GM21367 (cell line): ENCODE measurements around the gene TTLL3.
"Not testable (repeated sequence)": the region's sequence is repeated elsewhere in the genome, so short reads cannot be mapped to it uniquely, and the experiment has no call there.

Experiments
- ATAC-seq: cut with Tn5 transposase; IDR thresholded peaks from one replicate; pipeline ENCODE4 v1.9.1; 2021; ENCODE audit not compliant: unreplicated experiment

Gene TTLL3

GRCh38 chr3:9864200-9864927 is 54.3 kb downstream of the TTLL3 start:
- ATAC-seq, result no peak

DNA sequence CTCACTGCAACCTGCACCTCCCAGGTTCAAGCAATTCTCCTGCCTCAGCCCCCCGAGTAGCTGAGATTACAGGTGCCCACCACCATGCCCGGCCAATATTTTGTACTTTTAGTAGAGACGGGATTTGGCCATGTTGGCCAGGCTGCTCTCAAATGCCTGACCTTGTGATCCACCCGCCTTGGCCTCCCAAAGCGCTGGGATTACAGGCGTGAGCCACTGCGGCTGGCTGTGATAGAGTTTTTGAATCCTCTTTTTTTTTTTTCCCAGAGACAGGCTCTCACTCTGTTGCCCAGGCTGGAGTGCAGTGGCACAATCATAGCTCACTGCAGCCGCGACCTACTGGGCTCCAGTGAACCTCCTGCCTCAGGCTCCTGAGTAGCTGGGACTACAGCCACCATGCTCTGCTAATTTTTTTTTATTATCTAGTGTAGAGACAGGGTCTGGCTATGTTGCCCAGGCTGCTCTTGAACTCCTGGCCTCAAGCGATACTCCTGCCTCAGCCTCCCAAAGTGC is 55.1 kb downstream of the TTLL3 start:
- not testable (repeated sequence) for ATAC-seq

DNA sequence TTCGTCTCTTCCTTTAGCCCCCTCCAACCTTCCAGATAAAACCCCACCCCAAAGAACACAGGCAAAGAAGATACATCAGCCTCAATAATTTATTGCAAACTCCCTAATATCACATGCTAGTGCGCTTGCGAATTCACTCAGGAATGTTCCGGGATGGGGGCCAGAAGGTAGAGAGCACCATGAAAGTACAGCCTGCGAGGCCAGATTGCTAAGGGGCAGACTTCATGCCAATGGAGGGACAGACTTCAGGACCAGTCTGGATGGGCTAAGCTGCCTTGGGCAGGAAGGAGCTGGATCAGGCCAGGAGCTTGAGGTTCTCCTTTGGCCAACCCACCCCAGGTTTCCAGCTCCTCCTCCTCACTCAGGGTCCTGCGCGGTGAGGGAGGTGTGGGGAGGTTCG is 56.6 kb downstream of the TTLL3 start:
- no peak for ATAC-seq

- no peak for ATAC-seq
Measured at GRCh38 chr3:9867106-9867505, 57.0 kb downstream of the TTLL3 start.

- ATAC-seq, result no peak
Measured at GRCh38 chr3:9869955-9870354, 59.9 kb downstream of the TTLL3 start.

DNA sequence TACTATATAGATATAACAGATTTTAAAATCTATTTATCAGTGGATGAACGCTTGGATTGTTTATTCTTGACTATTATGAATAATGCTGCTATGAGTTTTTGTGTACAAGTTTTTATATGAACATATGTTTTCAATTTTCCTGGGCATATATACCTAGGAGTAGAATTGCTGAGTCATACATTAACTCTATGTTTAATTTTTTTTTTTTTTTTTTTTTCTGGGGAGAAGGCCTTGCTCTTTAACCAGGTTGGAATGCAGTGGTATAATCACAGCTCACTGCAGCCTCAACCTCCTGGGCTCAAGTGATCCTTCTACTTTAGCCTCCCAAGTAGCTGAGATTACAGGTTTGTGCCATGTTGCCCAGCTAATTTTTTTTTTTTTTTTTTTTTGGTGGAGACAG is 60.9 kb downstream of the TTLL3 start:
- no peak for ATAC-seq

GRCh38 chr3:9872067-9872466 is 62.0 kb downstream of the TTLL3 start:
- ATAC-seq, result not testable (repeated sequence)

DNA sequence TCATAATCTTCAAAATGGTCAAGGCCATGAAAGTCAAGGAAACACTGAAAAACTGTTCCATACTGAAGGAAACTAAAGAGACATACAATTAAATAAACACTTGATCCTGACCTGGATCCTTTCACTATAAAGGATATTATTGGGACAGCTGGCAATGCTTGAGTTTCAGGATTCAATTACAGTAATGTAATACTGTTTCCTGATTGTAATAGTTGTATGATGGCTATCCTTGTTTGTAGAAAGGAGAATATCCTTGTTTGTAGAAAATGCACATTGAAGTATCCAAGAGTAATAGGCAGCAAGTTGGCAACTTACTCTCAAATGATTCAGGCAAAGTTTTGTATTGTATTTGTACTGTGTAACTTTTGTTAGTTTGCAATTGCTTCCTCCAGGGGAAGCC is 65.4 kb downstream of the TTLL3 start:
- no peak for ATAC-seq

GRCh38 chr3:9876255-9876654 is 66.2 kb downstream of the TTLL3 start:
- not testable (repeated sequence) for ATAC-seq

- no peak for ATAC-seq
Measured at GRCh38 chr3:9876991-9877390, 66.9 kb downstream of the TTLL3 start.

- ATAC-seq, result no peak
Measured at GRCh38 chr3:9878700-9879099, 68.6 kb downstream of the TTLL3 start.

DNA sequence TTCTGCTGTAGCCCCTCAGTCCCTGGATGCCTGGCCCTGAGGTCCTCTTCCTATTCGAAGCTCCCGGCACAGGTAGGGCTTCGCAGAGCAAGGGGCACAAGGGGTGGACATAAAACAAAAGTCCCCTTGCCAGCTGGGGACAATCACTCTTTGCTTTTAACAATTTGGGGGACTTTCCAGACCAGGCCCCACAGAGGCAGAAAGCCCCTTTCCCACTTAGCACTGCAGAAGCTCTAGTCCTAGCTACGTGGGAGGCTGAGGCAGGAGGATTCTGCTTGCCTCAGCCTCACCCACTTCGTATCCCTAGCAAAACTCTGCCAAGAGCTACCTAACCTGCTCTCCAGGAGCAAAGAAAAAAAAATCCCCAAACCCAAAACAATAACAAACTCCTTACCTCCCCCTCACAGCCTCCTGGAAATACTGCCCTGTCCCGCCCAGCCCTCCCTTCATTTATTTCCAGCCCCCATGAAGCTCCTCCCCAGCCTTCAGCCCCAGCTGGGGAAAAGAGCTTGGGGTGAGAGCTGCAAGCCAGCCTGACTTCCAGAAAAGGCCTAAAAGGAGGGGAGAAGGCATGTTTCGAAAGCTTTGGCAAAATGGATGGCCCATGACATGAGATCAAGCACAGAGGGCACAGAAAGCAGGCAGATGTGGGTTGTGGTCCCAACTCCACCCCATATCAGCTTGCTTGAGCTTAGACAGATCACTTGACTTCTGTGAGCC is 69.9 kb downstream of the TTLL3 start, which contains the start of gene CIDEC:
Gene CIDEC (minus strand): TSS at position 424 of the 720 bp plus-strand sequence. CDS start 1,767 bp downstream, outside the sequence.
- no peak for ATAC-seq

- ATAC-seq, result no peak
Measured at GRCh38 chr3:9881441-9881840, 71.4 kb downstream of the TTLL3 start.

DNA sequence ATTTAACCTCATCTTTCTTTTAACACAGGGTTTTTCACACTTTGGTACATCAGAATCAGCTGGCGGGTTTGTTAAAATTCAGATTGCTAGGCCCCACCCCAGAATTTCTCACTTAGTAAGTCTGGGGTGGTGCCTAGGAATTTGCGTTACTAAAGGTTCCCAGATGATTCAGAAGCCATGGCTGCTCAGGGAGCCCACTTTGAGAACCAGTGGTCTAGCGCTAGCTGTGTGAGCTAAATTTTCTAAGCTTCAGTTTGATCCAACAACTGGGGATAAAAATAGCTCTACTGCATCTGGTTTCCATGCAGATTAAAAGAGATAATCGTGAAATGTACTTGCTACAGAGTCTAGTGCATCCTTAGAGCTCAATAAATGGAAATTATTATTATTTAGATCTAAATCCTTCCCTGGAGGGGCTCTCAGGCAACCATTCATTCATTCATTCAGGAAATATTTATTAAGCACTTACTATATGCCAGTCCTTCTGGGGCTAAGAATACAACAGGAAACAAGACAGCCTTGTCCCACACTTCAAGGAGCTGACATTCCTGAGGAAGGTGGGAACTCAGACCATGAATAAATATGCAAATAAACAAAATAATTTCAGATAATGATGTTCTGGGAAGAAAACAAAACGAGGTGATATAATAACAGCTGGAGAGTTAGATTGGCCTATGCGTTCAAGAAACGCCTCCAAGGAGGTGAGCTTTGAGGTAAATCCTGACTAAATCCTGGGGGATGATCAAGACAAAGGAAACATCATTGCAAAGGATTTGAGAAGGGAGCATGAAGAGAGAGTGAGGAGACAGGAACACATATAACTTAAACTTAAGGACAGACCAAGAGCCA is 73.9 kb downstream of the TTLL3 start:
- no peak for ATAC-seq

DNA sequence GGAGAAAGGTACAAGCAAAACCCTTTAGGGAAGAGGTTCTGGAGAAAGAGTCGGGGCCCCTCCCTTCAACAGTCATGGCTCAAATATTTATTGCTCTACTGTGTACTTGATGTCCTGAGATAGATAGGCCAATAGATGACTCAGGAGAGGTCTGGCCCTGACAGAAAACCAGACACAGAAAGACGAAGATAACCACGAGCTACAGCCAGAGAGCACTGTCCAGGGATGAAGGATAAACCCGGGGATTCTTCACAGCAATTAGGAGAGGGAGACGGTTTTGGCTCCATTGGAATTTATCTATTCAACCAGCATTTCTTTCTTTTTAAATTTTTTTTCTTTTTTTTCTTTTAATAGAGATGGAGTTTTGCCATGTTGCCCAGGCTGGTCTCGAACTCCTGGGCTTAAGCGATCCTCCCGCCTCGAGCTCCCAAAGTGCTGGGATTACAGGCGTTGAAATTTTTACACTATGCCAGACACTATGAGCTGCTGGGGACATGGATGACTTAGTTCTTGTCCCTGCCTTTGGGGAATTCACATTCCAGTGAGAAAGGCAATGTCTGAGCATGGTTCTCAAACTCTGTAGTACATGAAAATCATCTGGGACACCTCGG is 74.6 kb downstream of the TTLL3 start:
- no peak for ATAC-seq
